HEK293 (cell line): Measurements from ENCODE around the gene QPCT.

Experiments
- ZNF707 ChIP-seq: fragments of 450-650 bp; formaldehyde crosslinking; IDR thresholded peaks from 2 replicates; pipeline ENCODE4 v1.5.1; 2016; ENCODE audit warnings: missing biosample characterization, missing genetic modification characterization
- ZNF792 ChIP-seq: fragments of 450-650 bp; formaldehyde crosslinking; IDR thresholded peaks from 2 replicates; pipeline ENCODE4 v1.5.1; 2016; ENCODE audit warnings: missing biosample characterization, missing genetic modification characterization

- no peak for TF ChIP-seq ZNF792 (tag by site-specific recombination)
- no peak for TF ChIP-seq ZNF707 (tag by site-specific recombination)
Measured at GRCh38 chr2:37377187-37377532, 32.7 kb downstream of the QPCT start.
